Stimulated activated CD8-positive, alpha-beta memory T cell treated with anti-CD3 and anti-CD28 coated beads, Interleukin-7, amount 100 ng/mL, for 24 hours (primary cell): Measurements from ENCODE around the gene AZU1.

Source experiments
- DNase-seq: peaks from one replicate; pipeline ENCODE4 v3.0.0-alpha.2; 2020; ENCODE audit warnings: low read depth

Gene AZU1

GRCh38 chr19:797528-798414 is 29.9 kb upstream of the AZU1 start:
- peak; percentile 73 for DNase-seq

GRCh38 chr19:798415-799075 is 29.1 kb upstream of the AZU1 start:
- DNase-seq = no peak

GRCh38 chr19:799076-799881 is 28.4 kb upstream of the AZU1 start:
- no peak for DNase-seq

GRCh38 chr19:800360-801029 is 27.1 kb upstream of the AZU1 start:
- no peak for DNase-seq

- DNase-seq = no peak
Measured at GRCh38 chr19:801030-801860, 26.4 kb upstream of the AZU1 start.

- no peak for DNase-seq
Measured at GRCh38 chr19:801861-802497, 25.7 kb upstream of the AZU1 start.

- DNase-seq = no peak
Measured at GRCh38 chr19:802498-803098, 25.0 kb upstream of the AZU1 start.

GRCh38 chr19:803099-803561 is 24.5 kb upstream of the AZU1 start:
- no peak for DNase-seq

- no peak for DNase-seq
Measured at GRCh38 chr19:803686-804418, 23.8 kb upstream of the AZU1 start.

GRCh38 chr19:804419-805165 is 23.0 kb upstream of the AZU1 start:
- no peak for DNase-seq

- DNase-seq = no peak
Measured at GRCh38 chr19:805166-805551, 22.5 kb upstream of the AZU1 start.

- DNase-seq = no peak
Measured at GRCh38 chr19:805600-806550, 21.8 kb upstream of the AZU1 start.

- no peak for DNase-seq
Measured at GRCh38 chr19:806815-807421, 20.7 kb upstream of the AZU1 start.

- DNase-seq = no peak
Measured at GRCh38 chr19:807627-808422, 19.8 kb upstream of the AZU1 start.

GRCh38 chr19:808423-808775 is 19.2 kb upstream of the AZU1 start:
- no peak for DNase-seq

GRCh38 chr19:810077-810855 is 17.4 kb upstream of the AZU1 start:
- no peak for DNase-seq
